Measurements from ENCODE around the gene ADAM15. TPM values are rescaled to one million over a fixed set of nuclear protein-coding genes. Genes with fewer than 3 reads are reported as not detected.

ADAM15 gene
- total and polyA plus RNA-seq, 2 of the 8 experiments (the other 6 are each of a cell fraction or from before 2014, with no cell fraction given), result 32.9 to 37.6 TPM

DNA sequence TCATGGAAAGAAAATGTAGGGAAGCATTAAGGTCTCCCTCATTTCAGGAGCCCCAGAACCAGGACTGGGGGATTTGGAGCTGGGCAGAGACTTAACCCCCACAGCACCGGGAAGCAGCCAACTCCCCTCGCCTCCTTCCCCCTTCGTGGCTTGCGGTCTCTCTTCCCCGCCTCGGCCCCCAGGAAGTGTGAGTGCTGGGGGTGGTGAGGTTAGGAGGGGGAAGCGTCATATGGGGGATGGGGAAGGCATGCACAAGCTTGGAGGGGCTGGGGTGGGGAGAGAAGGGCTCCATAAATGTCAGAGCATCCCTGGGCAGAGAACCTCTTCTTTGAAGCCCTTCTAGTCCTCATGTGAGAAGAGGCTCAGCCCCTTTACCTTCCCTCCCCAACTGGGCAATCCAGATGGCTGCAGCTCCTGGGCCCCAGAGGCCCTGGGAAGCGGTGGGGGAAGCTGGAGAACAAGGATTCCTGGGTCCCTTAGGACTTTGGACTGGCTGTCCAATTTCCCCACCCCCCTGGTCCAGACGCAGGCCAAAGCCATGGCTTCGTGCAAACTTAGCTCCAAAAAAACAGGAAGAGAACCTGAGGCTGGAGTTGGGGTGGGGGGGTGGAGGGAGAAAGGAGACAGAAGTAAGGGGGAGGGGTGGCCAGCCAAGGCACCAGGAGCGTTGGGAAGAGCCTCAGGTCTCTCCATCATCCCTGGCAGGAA is 40.8 kb upstream of the ADAM15 start (continued):
- TF ChIP-seq, protein P1, sequence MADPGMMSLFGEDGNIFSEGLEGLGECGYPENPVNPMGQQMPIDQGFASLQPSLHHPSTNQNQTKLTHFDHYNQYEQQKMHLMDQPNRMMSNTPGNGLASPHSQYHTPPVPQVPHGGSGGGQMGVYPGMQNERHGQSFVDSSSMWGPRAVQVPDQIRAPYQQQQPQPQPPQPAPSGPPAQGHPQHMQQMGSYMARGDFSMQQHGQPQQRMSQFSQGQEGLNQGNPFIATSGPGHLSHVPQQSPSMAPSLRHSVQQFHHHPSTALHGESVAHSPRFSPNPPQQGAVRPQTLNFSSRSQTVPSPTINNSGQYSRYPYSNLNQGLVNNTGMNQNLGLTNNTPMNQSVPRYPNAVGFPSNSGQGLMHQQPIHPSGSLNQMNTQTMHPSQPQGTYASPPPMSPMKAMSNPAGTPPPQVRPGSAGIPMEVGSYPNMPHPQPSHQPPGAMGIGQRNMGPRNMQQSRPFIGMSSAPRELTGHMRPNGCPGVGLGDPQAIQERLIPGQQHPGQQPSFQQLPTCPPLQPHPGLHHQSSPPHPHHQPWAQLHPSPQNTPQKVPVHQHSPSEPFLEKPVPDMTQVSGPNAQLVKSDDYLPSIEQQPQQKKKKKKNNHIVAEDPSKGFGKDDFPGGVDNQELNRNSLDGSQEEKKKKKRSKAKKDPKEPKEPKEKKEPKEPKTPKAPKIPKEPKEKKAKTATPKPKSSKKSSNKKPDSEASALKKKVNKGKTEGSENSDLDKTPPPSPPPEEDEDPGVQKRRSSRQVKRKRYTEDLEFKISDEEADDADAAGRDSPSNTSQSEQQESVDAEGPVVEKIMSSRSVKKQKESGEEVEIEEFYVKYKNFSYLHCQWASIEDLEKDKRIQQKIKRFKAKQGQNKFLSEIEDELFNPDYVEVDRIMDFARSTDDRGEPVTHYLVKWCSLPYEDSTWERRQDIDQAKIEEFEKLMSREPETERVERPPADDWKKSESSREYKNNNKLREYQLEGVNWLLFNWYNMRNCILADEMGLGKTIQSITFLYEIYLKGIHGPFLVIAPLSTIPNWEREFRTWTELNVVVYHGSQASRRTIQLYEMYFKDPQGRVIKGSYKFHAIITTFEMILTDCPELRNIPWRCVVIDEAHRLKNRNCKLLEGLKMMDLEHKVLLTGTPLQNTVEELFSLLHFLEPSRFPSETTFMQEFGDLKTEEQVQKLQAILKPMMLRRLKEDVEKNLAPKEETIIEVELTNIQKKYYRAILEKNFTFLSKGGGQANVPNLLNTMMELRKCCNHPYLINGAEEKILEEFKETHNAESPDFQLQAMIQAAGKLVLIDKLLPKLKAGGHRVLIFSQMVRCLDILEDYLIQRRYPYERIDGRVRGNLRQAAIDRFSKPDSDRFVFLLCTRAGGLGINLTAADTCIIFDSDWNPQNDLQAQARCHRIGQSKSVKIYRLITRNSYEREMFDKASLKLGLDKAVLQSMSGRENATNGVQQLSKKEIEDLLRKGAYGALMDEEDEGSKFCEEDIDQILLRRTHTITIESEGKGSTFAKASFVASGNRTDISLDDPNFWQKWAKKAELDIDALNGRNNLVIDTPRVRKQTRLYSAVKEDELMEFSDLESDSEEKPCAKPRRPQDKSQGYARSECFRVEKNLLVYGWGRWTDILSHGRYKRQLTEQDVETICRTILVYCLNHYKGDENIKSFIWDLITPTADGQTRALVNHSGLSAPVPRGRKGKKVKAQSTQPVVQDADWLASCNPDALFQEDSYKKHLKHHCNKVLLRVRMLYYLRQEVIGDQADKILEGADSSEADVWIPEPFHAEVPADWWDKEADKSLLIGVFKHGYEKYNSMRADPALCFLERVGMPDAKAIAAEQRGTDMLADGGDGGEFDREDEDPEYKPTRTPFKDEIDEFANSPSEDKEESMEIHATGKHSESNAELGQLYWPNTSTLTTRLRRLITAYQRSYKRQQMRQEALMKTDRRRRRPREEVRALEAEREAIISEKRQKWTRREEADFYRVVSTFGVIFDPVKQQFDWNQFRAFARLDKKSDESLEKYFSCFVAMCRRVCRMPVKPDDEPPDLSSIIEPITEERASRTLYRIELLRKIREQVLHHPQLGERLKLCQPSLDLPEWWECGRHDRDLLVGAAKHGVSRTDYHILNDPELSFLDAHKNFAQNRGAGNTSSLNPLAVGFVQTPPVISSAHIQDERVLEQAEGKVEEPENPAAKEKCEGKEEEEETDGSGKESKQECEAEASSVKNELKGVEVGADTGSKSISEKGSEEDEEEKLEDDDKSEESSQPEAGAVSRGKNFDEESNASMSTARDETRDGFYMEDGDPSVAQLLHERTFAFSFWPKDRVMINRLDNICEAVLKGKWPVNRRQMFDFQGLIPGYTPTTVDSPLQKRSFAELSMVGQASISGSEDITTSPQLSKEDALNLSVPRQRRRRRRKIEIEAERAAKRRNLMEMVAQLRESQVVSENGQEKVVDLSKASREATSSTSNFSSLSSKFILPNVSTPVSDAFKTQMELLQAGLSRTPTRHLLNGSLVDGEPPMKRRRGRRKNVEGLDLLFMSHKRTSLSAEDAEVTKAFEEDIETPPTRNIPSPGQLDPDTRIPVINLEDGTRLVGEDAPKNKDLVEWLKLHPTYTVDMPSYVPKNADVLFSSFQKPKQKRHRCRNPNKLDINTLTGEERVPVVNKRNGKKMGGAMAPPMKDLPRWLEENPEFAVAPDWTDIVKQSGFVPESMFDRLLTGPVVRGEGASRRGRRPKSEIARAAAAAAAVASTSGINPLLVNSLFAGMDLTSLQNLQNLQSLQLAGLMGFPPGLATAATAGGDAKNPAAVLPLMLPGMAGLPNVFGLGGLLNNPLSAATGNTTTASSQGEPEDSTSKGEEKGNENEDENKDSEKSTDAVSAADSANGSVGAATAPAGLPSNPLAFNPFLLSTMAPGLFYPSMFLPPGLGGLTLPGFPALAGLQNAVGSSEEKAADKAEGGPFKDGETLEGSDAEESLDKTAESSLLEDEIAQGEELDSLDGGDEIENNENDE (IDR thresholded peaks at IDR 0.05; ENCODE audit: insufficient replicate concordance, low read length), result no peak

Data from H1 (cell line).